IPS-NIHi7 (cell line): ENCODE results near the gene SCN4B.

ENCODE experiments used
- DNase-seq: peaks from one replicate; pipeline ENCODE4 v3.0.0; 2012; ENCODE audit warnings: mixed read lengths; ENCODE audit errors: extremely low spot score

SCN4B gene

DNA sequence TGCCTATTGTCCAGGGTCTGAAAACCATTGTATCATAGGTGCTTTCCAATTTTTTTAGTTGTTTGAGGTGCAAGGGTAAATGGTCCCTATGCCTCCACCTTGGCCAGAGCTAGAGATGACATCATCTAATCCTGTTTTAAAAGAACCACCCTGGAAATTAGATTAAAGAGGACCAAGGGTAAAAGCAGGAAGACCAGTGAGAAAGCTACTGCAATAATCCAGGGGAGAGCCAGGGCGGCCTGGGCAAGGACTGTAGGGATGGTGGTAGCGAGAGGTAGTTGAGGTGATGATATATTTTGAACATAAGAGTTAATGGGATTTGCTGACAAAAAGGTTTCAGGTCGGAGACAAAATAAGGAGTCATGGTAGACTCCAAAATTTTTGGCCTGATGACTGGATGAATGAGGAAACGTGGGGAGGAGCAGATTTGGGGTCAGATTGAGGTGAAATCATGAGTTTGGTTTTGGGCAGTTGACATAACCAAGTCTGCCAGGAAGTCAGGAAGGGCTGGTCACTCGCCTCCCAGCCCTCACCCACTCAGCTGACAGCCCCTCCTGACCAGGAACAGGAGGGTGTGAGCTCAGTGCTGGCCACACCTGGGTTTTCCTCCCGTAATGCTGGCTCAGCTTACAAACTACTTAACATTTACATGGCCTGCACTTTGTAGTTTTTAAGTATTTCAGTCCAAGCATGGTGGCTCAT, 23.0 kb downstream of the SCN4B start:
- DNase-seq, result no peak

DNA sequence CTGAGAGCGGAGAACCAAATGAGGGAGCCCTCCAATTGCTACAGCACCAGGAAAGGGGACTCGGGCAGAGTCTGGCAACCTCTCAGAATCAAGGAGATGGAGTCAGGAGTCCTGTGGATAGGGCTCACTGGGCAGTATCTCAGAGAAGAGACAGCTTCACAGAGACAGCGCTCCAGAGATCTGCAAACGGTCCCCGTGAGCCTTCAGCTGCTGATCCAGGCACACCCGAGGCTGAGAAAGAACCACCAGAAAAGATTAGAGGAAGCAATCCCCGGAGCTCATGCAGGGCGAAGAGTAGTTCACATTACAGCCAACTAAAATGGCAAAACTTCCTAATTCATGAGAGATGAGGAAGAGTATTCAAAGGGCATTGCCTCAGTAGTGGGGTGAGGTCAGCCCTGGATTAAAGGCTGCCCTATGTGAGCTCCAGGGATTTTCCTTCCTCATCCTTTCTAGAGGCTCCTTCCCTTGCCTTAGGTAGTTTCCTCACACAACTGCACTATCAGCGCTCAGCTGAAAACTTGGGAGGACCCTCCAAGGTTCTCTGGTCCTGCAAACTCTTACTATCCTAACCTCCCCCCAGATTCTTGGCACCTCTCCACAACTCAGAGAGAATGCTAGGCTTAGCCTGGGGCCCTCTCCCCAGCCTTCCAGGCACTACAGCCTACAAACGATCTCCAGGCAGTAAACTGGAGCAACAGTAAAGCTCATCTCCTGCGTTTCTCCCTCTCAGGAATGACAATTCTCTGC, 23.7 kb downstream of the SCN4B start:
- DNase-seq, result no peak

DNA sequence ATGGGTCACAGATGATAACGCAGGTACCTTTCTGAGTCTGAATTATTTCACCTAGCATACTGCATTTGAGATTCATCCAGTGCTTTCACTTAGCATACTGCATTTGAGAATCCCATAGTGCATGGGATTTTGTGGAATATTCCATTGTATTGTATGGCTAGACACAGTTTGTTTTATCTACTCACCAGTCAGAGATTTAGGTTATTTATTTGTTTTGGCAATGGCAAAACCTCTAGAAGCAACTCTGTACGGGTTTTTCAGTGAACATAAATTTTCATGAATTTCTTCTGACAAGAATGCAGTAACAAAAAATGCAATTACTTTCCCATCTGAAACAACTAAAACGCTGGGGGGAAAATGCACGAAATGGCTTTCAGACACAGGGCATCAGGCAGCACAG, 24.3 kb downstream of the SCN4B start:
- no peak for DNase-seq

DNA sequence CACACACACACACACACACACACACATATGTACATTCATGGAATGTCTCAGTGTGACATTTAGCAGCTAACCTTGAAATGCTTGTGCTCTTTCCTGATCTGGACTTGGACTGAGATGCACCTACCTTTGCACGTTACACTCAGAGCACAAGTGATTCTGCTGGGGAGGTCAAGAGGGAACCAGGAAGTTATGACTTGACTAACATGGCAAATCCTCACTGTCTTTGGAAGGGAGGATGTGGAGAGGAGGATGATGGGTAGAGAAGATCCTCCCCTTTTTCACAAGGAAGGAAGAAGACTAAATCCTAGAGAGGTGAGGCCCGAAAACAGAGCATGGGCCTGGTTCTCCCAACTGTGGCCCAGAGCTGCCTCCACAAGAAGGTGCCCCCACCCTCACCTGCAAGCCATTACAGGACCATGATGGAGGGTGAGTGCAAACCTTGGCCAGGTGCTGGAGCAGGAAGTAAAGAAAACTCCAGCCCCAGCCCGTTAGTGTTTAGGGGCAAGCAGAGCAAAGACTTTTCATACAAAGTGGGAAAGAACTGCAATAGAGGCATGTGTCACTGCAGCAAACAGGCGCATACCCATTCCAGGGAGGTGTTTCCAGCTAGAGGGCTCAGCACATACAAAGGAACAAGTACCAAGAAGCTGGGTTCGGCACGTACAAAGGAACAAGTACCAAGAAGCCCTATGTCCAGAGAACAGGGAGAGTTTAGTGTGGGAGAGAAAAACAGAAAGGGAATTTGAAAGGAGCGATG, 26.4 kb downstream of the SCN4B start:
- no peak for DNase-seq

DNA sequence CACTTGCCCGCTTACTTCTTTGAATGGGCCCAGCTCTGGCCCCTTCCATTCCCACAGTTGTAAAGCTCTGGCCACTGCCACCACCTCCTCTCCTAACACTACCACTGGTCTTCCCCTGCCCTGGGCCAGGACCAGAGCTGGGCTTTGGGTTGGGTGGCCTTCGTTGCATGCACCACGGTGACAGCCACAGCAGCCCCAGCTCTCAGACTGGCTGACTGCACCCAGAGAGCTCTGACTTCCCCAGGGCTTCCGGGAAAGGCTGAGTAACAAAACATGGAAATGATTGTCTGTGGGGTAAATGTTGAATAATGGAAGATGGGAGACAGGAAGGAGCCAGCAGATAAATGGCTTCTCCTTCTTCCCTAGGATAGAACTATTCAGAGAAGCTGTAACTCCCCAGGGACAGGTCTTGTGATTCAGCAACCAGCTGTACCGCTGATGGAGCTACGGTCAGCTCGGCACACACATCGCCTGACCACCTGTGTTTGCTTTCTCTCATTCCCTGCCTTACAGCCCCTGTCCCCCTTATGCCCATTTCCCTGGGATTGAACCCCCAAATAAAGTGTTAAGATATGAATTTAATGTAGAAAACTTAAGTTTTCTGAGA, 27.6 kb downstream of the SCN4B start:
- DNase-seq, result no peak

DNA sequence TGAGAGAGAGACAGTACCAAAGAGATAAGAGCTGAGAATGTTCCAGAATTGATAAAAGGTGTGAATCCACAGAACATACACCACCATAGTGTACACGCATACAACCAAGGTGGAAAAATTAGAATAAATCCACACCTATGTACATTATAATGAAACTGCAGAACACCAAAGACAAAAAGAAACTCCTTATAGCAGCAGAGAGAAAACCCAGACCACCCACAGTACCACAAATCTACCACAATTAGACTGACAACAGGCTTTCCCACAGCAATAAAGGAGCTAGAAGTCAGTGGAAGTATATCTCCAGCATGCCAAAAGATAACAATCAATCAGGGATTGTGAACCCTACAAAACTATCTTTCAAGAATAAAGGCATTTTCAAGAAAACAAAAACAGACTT, 31.8 kb downstream of the SCN4B start:
- DNase-seq, result no peak

DNA sequence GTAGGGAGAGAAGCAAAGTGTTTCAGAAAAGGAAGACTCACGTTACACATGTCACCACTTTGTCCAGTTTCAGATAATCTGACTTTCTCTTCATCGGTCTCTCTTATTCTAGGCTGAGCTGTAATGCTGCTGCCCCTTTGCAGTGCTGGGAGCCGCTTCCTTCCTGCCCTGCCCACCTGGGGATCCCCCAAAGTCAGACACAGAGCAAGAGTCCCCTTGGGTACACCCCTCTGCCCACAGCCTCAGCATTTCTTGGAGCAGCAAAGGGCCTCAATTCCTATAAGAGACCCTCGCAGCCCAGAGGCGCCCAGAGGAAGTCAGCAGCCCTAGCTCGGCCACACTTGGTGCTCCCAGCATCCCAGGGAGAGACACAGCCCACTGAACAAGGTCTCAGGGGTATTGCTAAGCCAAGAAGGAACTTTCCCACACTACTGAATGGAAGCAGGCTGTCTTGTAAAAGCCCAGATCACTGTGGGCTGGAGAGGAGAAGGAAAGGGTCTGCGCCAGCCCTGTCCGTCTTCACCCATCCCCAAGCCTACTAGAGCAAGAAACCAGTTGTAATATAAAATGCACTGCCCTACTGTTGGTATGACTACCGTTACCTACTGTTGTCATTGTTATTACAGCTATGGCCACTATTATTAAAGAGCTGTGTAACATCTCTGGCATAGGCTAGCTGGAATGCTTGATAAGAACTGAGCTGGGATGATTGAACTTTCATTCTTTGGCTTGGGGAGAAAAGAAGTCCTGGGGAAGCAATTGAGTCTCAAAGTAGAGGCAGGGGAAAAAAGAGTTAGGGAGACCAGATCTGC, 34.6 kb downstream of the SCN4B start:
- DNase-seq, result no peak

DNA sequence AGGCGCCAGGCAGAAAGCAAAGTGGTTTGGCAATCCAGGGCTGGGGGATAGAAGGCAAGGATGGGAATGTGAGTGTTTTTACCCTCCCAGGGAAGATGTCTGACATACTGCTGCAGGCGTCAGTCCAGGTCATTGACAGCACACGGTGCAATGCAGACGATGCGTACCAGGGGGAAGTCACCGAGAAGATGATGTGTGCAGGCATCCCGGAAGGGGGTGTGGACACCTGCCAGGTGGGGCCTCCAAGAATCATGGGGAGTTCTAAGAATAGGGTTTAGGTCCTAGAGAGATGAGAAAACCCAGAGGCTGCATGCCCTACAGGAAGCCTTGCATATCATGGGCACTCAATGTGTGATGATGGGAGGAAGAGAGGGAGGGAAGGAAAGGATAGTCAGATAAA, 37.6 kb downstream of the SCN4B start:
- no peak for DNase-seq

DNA sequence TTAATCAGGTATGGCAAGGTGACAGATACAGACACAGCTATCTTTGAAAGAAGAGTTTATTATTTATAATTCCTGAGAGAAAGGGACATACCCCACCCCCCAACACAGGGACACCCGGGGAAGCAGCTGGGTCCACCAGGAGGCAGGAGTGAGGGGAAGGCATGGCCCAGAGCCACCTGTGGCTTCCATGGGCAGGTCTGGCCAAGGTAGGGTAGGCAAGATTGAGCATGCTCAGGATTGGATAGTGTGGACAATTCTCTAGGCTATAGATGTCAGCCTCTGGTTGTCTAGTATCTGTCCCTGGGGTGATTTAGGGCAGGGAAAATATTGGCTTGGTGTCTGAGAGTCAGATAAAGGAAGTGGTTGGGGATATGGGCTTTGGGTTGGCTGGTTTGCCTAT, 38.4 kb downstream of the SCN4B start:
- no peak for DNase-seq

DNA sequence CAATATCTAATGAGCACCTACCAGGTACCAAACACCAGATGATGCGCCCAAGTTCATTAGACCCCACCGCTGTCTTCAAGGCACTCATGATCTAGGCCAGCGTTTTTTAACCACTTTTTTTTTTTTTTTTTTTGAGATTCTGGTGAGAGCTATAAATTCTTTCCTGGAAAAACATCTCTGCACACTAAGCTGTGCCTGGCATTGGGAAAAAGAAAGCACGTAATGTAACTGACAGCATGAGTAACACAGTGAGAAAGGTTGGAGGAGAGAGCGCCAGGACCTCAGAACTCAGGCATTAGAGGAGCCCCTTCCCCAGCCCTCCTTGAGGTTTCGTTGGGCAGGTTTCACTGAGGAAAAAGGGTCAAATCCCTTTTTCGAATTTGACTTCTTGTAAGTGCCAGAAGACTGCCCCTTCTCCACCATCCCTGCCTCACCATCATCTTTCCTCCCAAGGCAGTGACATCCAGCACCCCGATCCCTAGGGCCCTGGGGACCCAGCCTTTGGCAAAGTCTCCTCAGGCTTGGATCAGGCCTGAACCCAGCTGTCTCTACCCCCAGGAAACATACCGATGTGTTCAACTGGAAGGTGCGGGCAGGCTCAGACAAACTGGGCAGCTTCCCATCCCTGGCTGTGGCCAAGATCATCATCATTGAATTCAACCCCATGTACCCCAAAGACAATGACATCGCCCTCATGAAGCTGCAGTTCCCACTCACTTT, 39.8 kb downstream of the SCN4B start:
- no peak for DNase-seq

DNA sequence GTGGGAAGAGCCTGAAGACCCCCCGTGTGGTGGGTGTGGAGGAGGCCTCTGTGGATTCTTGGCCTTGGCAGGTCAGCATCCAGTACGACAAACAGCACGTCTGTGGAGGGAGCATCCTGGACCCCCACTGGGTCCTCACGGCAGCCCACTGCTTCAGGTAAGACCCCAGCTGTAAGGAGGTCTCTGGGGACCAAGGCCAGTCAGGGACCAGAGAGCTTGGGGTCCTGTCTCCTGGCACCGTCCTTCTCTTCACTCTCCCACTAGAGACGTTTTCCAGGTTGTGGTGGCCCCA, 40.9 kb downstream of the SCN4B start:
- no peak for DNase-seq

DNA sequence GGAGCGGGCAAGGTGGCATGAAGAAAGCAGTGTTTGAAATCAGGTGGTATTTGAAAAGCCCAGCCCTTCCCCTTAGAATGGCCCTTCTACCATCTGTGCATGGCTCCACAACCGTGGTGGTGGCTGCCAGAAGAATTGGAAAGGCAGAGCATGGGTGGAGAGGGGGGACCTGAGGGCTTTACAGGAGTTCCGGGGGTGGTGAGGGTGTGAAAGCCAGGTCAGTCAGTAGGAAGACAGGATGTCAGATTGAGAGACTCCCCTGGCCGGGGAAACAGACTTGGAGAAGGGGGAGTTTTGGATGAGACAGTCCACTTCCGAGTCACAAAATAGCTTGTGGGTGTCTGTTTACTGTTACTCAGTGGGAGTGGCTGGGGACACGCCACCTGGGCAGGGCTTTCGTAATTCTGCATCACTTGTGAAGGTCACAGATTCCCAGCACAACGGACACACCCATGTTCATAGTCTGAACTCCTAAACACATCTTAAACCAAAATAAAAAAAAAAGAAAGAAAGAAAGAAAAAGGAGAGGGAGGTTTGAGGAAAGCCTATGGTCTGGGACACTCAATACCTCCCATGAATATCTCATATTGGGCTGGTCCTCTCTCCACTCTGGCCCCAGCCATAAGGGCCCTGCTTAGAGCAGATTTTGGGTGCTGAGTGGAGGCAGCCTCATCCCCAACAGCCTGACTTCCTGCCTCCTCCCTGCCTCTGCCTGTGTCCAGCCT, 41.4 kb downstream of the SCN4B start:
- DNase-seq, result no peak

DNA sequence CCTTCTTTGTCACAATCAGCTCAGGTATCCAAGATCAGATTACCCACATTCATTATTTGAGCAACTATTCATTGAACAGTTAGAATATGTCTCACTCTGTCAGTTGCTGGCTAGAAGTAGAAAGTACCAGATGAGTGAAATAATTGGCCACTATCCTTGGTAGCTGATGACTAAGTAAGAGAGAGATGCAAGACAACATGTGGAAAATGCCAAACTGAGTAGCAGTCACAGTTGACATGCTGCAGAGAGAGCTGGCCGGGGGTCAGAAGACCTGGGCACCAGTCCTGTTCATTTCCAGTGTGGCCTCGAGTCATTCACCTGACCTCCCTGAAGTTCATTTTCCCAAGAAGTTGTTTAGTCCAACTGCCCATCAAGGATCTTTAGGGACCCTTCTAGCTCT, 43.4 kb downstream of the SCN4B start:
- DNase-seq, result no peak

DNA sequence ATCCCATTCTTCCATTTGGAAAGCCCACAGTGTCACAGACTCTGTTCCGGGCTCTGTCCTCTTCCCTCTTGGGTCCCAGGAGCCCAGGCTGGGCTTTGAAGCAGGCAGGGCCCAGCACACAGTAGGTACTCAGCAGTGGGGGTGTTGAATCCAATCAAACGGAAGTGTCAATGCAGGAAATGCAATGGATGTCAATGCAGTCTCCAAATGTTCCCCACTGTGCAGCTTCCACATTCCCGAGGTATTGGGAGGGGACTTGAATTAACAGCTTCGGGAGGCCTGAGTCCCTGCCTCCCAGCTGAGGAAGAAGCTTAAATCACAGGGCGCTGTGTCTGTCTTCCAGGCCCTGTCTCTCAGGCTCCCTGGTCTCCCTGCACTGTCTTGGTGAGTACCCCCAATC, 44.1 kb downstream of the SCN4B start:
- peak; percentile 58 for DNase-seq

DNA sequence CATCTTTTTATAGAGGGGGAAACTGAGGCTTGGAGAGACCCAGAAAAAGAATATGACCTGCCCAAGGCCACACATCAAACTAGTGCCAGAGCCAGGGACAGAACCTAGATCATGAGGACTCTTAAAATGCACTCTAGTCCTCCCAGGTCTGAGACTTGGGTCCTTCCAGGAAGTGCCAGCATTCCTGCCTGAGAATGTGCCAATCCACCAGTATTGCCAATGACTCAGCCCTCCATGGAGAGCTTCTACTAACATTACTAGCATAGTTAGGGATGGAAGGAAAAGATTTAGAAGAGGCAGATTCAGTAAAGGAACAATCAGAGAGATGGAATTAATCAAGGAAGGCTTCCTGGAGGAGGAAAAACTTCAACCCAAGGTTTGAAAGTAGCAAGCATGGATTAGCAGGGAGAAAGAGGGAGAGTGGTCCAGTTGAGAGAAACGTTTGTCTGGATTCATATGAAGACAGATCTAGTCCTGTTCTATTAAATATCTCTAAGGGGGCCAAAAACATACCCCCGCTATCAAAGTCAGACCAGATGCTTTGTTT, 45.8 kb downstream of the SCN4B start:
- no peak for DNase-seq

DNA sequence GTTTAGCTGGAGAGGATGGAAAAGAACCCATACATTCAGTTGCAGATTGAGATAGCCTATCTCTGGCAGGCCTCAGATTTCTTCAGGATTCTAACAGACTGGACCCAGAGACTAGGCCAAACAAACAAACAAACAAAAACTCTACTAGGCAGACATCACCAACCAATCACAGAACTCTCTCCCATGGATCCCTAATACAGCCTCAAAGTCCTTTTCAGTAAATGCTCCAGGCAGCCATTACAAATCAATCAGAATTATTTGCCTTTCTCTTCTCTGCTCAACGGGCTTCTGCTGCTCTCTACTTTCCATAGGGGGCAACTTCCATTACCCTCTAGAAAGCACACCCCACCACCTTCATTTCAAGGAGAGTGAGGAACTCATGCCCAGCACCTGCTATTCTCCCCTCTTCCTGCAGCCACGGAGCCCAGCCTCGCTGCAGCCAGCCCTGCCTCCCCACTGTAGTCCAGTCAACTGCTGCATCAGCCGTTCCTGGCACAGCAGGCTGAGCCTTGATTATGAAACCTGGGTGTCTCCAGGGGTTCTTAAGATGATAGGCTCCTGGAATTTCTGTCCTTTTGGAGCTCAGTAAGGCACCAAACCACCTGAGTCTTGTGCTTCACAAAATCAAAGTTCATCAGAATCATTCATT, 46.8 kb downstream of the SCN4B start:
- DNase-seq, result no peak

DNA sequence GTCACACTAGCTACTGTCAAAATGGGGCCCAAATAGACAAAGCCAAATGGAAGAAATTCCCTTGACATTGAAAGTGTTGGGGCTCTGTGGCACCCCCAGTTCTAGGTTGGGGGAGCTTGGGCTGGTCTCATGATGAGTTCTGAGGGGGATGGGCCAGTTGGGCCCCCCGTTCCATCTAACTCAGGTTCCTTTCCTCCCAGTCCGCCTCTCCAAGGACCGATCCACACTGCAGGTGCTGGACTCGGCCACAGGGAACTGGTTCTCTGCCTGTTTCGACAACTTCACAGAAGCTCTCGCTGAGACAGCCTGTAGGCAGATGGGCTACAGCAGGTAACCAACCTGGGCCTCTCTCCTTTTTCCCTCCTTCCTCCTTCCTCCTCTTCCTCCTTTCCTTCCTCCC, 48.1 kb downstream of the SCN4B start:
- DNase-seq, result no peak

DNA sequence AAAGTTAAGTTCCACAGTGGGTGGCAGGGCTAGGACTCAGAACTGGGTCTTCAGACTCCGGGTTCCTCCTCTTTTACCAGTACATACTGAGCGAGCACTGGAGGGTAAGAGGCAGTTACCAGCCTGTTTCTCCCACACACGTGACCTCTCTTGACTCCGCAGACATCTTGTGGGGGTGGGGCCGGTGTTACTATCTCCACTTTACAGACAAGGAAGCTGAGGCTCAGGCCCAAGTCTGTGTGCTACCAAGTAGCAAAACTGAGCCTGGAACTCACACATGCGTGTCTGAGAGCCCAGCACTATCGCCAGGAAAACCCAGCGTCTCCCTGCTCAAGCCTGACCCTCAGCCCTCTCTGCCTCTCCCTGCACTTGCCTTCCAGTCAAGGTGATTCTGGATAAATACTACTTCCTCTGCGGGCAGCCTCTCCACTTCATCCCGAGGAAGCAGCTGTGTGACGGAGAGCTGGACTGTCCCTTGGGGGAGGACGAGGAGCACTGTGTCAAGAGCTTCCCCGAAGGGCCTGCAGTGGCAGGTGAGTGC, 49.8 kb downstream of the SCN4B start:
- no peak for DNase-seq

DNA sequence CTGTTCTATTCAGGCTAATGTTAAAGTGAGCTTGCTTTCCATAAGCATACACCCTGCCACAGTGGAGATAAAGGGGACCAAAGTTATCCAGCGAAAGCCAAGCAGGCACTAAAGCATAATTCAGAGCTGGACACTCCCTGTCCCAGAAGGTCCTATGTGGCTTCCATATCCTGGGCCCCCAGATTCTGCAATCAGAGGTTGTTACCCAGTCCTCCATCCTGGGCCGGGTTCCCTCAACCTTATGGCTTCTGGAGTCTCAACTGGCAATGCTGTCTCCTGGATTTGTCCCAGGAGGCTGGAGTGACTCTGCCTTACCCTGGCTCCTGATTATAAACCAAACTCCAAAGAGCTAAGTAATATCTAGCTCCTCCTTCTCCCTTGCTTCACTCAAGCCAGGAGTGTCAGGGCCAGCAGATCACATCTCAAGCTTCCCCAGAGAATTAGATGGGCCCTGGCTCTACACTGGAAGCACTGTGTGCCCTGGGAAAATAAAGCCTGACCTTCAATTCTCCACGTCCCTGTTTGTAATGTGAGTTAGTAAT, 51.9 kb downstream of the SCN4B start:
- DNase-seq, result no peak
